Lower lobe of right lung (tissue), 2 donors: Measurements from ENCODE around the gene RIN2. TPM values are rescaled to one million over a fixed set of nuclear protein-coding genes. Genes with fewer than 3 reads are reported as not detected.

Experiments used
- ATAC-seq, 2 donors: fragments of 200-7000 bp; cut with Tn5 transposase; one replicate each; pipeline ENCODE4 v1.9.1; 2020 to 2022; ENCODE audit warnings: mild to moderate bottlenecking in 2 of 2, moderate library complexity in 2 of 2
- DNase-seq: peaks from one replicate; pipeline ENCODE4 v3.0.0-alpha.2; 2020
- H3K27ac ChIP-seq: fragments of 200-600 bp; one replicate; pipeline ENCODE4 v1.8.0; 2022
- H3K27me3 ChIP-seq: fragments of 200-600 bp; one replicate; pipeline ENCODE4 v1.8.0; 2022; ENCODE audit warnings: low read depth
- H3K36me3 ChIP-seq: fragments of 200-600 bp; one replicate; pipeline ENCODE4 v1.8.0; 2022; ENCODE audit warnings: mild to moderate bottlenecking
- H3K4me1 ChIP-seq: fragments of 200-600 bp; one replicate; pipeline ENCODE4 v1.8.0; 2022
- H3K4me3 ChIP-seq: fragments of 200-600 bp; one replicate; pipeline ENCODE4 v1.8.0; 2022; ENCODE audit warnings: mild to moderate bottlenecking
- H3K9me3 ChIP-seq: fragments of 200-600 bp; one replicate; pipeline ENCODE4 v1.8.0; 2022
- CTCF ChIP-seq: fragments of 200-600 bp; IDR thresholded peaks from one replicate; pipeline ENCODE4 v1.8.0; 2022; ENCODE audit warnings: antibody characterized with exemption, mild to moderate bottlenecking
- intact Hi-C: fragments of 100-400 bp; cut with DNase I; formaldehyde crosslinking; loops from one replicate; pipeline ENCODE4 v1.11.0; 2022
- total RNA-seq: library from RNA; stranded (reverse); fragmentation: NEBNext Ultra II Directional; extraction: Animal tissue kit (Norgen Biotek cat#: 25700); gene quantifications from one replicate; pipeline ENCODE4 v1.2.1, GENCODE V29; 2021
- donor health status: DM: no; HTN: yes; CAD: no; lungs with severe emphysema.

RIN2 gene
- total RNA-seq, 1 donor from 2014 or later, result 101 TPM

- ATAC-seq (no peak), DNase-seq (no peak)
- Histone ChIP-seq H3K27ac (no peak overlapping the region), H3K9me3 (no peaks in the 10 kb centered on the region), H3K4me1 (peaks cover 38% of the 10 kb centered on the region), H3K27me3 (no peaks in the 10 kb centered on the region), H3K36me3 (no peaks in the 10 kb centered on the region), H3K4me3 (no peak overlapping the region)
- TF ChIP-seq CTCF, result no peak
- intact Hi-C loops, result no loop called here
Measured at GRCh38 chr20:19761841-19762240, 3.8 kb downstream of the RIN2 start.

GRCh38 chr20:19764207-19764606 lies 6.1 kb downstream of the RIN2 start:
- ATAC-seq (no peak), DNase-seq (no peak)
- no peak for TF ChIP-seq CTCF
- Histone ChIP-seq H3K36me3 (no peaks in the 10 kb centered on the region), H3K4me3 (no peak overlapping the region), H3K9me3 (no peaks in the 10 kb centered on the region), H3K27me3 (no peaks in the 10 kb centered on the region), H3K27ac (no peak overlapping the region), H3K4me1 (peaks cover 31% of the 10 kb centered on the region)
- intact Hi-C loops, result no loop called here

- no peak for ATAC-seq
- Histone ChIP-seq H3K4me3 (no peak overlapping the region), H3K27ac (no peak overlapping the region), H3K36me3 (no peaks in the 10 kb centered on the region), H3K27me3 (no peaks in the 10 kb centered on the region), H3K9me3 (no peaks in the 10 kb centered on the region), H3K4me1 (peaks cover 20% of the 10 kb centered on the region)
- no peak for TF ChIP-seq CTCF
- no peak for DNase-seq
- intact Hi-C loops, result no loop called here
Measured at GRCh38 chr20:19765266-19765665, 7.2 kb downstream of the RIN2 start.

GRCh38 chr20:19765913-19766312 lies 7.9 kb downstream of the RIN2 start:
- Histone ChIP-seq H3K9me3 (no peaks in the 10 kb centered on the region), H3K27me3 (no peaks in the 10 kb centered on the region), H3K27ac (no peak overlapping the region), H3K4me3 (no peak overlapping the region), H3K4me1 (peaks cover 14% of the 10 kb centered on the region), H3K36me3 (no peaks in the 10 kb centered on the region)
- no peak for DNase-seq
- TF ChIP-seq CTCF, result no peak
- ATAC-seq, result no peak
- intact Hi-C loops, result no loop called here

GRCh38 chr20:19767070-19767469 lies 9.0 kb downstream of the RIN2 start:
- DNase-seq (no peak), ATAC-seq (peak; percentile 79 to 86)
- Histone ChIP-seq H3K36me3 (no peaks in the 10 kb centered on the region), H3K27me3 (no peaks in the 10 kb centered on the region), H3K4me1 (peaks cover 2% of the 10 kb centered on the region), H3K27ac (peak overlapping the region; percentile 31), H3K9me3 (no peaks in the 10 kb centered on the region), H3K4me3 (no peak overlapping the region)
- TF ChIP-seq CTCF, result no peak
- intact Hi-C loops, result no loop called here

- no peaks in the 10 kb centered on the region for H3K27me3 ChIP-seq
- no peak overlapping the region for H3K27ac ChIP-seq
- no peak for TF ChIP-seq CTCF
- DNase-seq, result no peak
- H3K36me3 ChIP-seq, result no peaks in the 10 kb centered on the region
- ATAC-seq, result no peak
- H3K4me3 ChIP-seq, result no peak overlapping the region
- no peaks in the 10 kb centered on the region for H3K9me3 ChIP-seq
- intact Hi-C loops, result no loop called here
- H3K4me1 ChIP-seq, result no peaks in the 10 kb centered on the region
Measured at GRCh38 chr20:19768325-19768842, 10.3 kb downstream of the RIN2 start.
